ENCODE measurements around the gene IMPDH1.

DNA sequence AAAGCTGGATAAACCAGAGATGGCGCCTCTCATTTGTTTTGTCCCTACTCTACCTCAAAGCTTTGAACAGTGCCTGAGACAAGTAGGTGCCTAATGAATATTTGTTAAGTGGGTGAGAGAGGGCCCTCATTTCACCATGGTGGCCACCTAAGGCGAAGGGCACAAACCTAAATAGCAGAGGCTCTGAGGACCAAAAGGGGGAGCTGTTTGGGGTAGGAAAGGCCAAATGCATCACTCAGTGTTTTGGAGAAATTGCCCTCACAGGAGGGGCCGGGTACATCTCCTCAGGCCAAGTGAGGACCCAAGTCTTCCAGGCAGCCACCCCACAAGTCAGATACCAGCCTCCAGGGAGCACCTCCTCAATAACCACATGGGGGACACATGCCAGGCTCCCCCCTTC is 14.0 kb downstream of the IMPDH1 start:
- TF ChIP-seq EZH2phosphoT487 (IDR thresholded peaks at IDR 0.05; ENCODE audit: low read depth), result no peak
- TF ChIP-seq, protein P1, sequence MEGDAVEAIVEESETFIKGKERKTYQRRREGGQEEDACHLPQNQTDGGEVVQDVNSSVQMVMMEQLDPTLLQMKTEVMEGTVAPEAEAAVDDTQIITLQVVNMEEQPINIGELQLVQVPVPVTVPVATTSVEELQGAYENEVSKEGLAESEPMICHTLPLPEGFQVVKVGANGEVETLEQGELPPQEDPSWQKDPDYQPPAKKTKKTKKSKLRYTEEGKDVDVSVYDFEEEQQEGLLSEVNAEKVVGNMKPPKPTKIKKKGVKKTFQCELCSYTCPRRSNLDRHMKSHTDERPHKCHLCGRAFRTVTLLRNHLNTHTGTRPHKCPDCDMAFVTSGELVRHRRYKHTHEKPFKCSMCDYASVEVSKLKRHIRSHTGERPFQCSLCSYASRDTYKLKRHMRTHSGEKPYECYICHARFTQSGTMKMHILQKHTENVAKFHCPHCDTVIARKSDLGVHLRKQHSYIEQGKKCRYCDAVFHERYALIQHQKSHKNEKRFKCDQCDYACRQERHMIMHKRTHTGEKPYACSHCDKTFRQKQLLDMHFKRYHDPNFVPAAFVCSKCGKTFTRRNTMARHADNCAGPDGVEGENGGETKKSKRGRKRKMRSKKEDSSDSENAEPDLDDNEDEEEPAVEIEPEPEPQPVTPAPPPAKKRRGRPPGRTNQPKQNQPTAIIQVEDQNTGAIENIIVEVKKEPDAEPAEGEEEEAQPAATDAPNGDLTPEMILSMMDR (IDR thresholded peaks at IDR 0.05; ENCODE audit: low read depth, low read length), result peak; percentile 32; the same call in 1 of the 2 replicates
